Skeletal muscle tissue (tissue), 4 donors: ENCODE measurements around the gene PXN. TPM values are rescaled to one million over a fixed set of nuclear protein-coding genes. Genes with fewer than 3 reads are reported as not detected.

ENCODE experiments used
- H3K27ac ChIP-seq: one replicate; pipeline ENCODE4 v1.7.0; 2013; ENCODE audit warnings: mild to moderate bottlenecking, low read depth, low read length, inconsistent platforms
- H3K27me3 ChIP-seq, 3 donors: one replicate each; pipeline ENCODE4 v1.7.0; 2013; ENCODE audit warnings: low read length in 3 of 3; ENCODE audit not compliant: control insufficient read depth in 3 of 3, insufficient read depth in 3 of 3
- H3K36me3 ChIP-seq, 3 donors: one replicate each; pipeline ENCODE4 v1.7.0; 2013; ENCODE audit warnings: low read length in 3 of 3; ENCODE audit not compliant: control insufficient read depth in 3 of 3, insufficient read depth in 3 of 3
- H3K4me1 ChIP-seq, 3 donors: one replicate each; pipeline ENCODE4 v1.7.0; 2013; ENCODE audit warnings: low read length in 3 of 3, mild to moderate bottlenecking in 3 of 3; ENCODE audit not compliant: control insufficient read depth in 3 of 3, insufficient read depth in 3 of 3
- H3K4me3 ChIP-seq, 3 donors: one replicate each; pipeline ENCODE4 v1.7.0; 2013; ENCODE audit warnings: low read length in 3 of 3
- H3K9ac ChIP-seq, 3 donors: one replicate each; pipeline ENCODE4 v1.7.0; 2013; ENCODE audit warnings: low read length in 3 of 3, mild to moderate bottlenecking in 3 of 3, moderate library complexity in 2 of 3, low read depth in 1 of 3
- H3K9me3 ChIP-seq, 3 donors: one replicate each; pipeline ENCODE4 v1.7.0; 2013; ENCODE audit warnings: low read length in 3 of 3; ENCODE audit not compliant: control insufficient read depth in 3 of 3
- total RNA-seq: library from RNA; depleted of rRNA; stranded (reverse); fragments of >200 nt; gene quantifications from one replicate; pipeline ENCODE4 v1.2.3, GENCODE V29; 2014
- donor health status: Osteomylitis.

Gene PXN
- 20.9 TPM for total RNA-seq

DNA sequence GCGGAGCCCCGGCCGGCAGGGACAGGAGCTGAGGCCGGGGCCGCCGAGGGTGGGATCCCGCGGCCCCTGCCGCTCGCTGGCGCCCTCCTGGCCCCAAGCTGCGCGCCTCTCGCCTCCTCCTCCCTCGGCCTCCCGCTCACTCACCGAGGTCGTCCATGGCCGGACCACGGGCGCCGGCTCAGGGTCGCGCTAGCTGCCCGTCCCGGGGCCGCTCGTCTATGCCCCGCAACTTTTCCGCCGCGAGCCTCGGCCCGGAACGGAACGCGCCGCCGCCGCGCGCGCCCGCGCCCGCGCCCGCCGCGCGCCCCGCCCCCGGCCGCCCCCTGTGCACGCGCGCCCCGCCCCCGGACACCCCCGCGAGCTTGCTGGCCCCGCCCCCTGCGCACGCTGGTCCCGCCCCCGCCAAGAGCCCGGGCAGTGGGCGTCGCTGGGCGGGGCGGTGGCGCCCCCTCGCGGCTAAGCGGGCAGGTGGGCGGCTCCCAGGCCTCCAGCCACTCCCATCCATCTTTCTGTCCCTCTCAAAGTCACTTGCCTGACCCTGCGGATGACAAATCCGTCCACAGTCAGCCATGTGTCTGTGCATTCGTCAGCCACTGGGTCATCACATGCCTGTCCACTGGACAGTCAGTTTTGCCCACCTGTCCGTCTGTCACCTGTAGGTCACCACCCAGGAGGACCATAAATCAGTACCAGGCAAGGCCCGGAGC lies at the start of gene PXN:
Gene PXN, minus strand, starts transcription at position 258 of the 707 bp plus-strand sequence. Its CDS starts 101 bp downstream, at position 157.
- H3K27ac ChIP-seq, result peak within 1 kb of the TSS; percentile 96
- H3K27me3 ChIP-seq, result no peaks in the 10 kb centered on the region
- H3K9ac ChIP-seq, result peak within 1 kb of the TSS; percentile 65 to 96 (median 96)
- H3K9me3 ChIP-seq, result no peaks in the 10 kb centered on the region
- H3K4me3 ChIP-seq, result peak within 1 kb of the TSS; percentile 82 to 88 (median 85)
- peaks cover 41 to 47% (median 42%) of the 10 kb centered on the region in 3 donors for H3K4me1 ChIP-seq
- H3K36me3 ChIP-seq, result no peaks in the 10 kb centered on the region

DNA sequence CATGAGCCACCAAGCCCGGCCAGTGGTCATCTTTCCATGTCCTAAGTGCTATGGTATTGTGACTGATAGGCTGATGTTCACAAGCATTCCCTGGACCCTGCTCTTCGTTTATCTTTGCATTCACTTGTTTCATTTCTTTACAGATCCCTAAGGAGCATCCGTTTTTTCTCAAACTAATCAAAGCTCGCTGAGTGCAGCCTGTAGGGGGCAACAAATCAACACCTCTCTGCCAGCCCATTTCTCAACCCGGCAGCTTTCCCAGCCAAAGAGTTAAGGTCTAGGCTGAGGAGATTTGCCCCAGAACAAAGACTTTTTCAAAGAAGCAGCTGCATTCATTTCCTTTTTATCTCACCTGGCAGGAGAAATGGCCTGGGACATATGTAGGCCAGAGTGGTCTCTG lies 48.7 kb upstream of the PXN start:
- H3K27me3 ChIP-seq, result no peaks in the 10 kb centered on the region
- H3K36me3 ChIP-seq, result no peaks in the 10 kb centered on the region

DNA sequence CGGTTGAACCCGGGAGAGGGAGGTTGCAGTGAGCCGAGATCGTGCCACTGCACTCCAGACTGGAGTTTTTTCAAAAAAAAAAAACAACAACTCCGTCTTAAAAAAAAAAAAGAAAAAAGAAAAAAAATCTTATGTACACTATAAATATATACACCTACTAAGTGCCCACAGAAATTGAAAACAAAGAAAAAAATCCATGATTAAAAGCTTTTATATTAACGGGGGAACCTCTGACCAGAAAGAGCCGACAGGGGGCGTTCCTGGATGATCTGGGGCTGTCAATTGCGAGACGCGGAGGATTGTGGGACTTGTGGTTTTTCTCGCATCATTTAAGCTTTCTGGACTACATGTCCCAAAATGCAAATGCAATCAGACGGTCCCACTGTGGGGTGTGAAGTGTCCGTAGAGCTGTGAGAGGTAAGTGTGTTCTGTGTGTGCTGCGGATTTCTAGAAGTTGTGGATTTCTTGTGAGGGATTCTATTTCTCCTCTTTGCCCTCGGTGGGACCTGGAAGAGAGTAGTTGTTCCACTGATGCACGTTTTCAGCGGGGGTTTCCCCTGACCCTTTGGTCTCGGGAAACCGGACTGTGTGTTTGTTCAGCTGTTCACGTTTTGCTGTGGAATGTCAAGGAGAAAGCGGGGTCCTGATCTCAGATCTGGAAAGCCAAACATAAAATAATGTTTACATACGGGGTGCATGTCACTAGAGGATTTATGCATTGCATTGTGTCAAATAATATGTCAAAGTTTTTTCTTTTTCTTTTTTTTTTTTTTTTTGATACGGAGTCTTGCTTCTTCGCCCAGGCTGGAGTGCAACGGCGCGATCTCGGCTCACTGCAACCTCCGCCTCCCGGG lies 36.7 kb upstream of the PXN start, which contains the start of gene SIRT4:
Gene SIRT4, plus strand, starts transcription at position 360 of the 854 bp plus-strand sequence. CDS start 1,241 bp downstream, outside the sequence.
- Histone ChIP-seq H3K27ac (peak within 1 kb of the TSS; percentile 78), H3K36me3 (peaks cover 5 to 6% (median 5%) of the 10 kb centered on the region in 3 donors), H3K4me3 (peak within 1 kb of the TSS; percentile 86 to 99 (median 89)), H3K9ac (peak within 1 kb of the TSS; percentile 87 to 97 (median 88)), H3K4me1 (peaks cover 3 to 6% (median 3%) of the 10 kb centered on the region in 3 donors), H3K9me3 (no peaks in the 10 kb centered on the region), H3K27me3 (no peaks in the 10 kb centered on the region)

More for the DNA sequence above, 48.7 kb upstream of the PXN start:
- no peaks in the 10 kb centered on the region for H3K9me3 ChIP-seq
- H3K4me1 ChIP-seq, result peaks cover 7 to 8% (median 7%) of the 10 kb centered on the region in 3 donors
- no peak overlapping the region for H3K27ac ChIP-seq
- H3K4me3 ChIP-seq, result no peak overlapping the region
- no peak overlapping the region for H3K9ac ChIP-seq

GRCh38 chr12:120292661-120293531 lies 27.4 kb upstream of the PXN start, which contains the start of gene RNU4-1:
Gene RNU4-1 (minus strand): TSS chr12:120293237.
- Histone ChIP-seq H3K27ac (peak within 1 kb of the TSS; percentile 98), H3K9ac (peak within 1 kb of the TSS; percentile 84 to 100 (median 87)), H3K4me1 (peaks cover 7 to 13% (median 10%) of the 10 kb centered on the region in 3 donors), H3K9me3 (no peaks in the 10 kb centered on the region), H3K4me3 (peak within 1 kb of the TSS; percentile 70 to 88 (median 81)), H3K27me3 (no peaks in the 10 kb centered on the region), H3K36me3 (no peaks in the 10 kb centered on the region)

GRCh38 chr12:120292411-120292660 lies 26.8 kb upstream of the PXN start:
- H3K27ac ChIP-seq, result peak overlapping the region; percentile 98
- no peaks in the 10 kb centered on the region for H3K9me3 ChIP-seq
- peak overlapping the region; percentile 84 to 100 (median 87) for H3K9ac ChIP-seq
- no peaks in the 10 kb centered on the region for H3K36me3 ChIP-seq
- no peaks in the 10 kb centered on the region for H3K27me3 ChIP-seq
- peaks cover 7 to 13% (median 10%) of the 10 kb centered on the region in 3 donors for H3K4me1 ChIP-seq
- H3K4me3 ChIP-seq, result peak overlapping the region; percentile 70 to 88 (median 81)

GRCh38 chr12:120290609-120291305 lies 25.2 kb upstream of the PXN start:
- peak overlapping the region; percentile 84 to 100 (median 87) for H3K9ac ChIP-seq
- H3K27ac ChIP-seq, result peak overlapping the region; percentile 98
- H3K27me3 ChIP-seq, result no peaks in the 10 kb centered on the region
- no peaks in the 10 kb centered on the region for H3K36me3 ChIP-seq
- H3K4me1 ChIP-seq, result peaks cover 7 to 13% (median 10%) of the 10 kb centered on the region in 3 donors
- peak overlapping the region; percentile 51 to 70 (median 68) for H3K4me3 ChIP-seq
- H3K9me3 ChIP-seq, result no peaks in the 10 kb centered on the region

DNA sequence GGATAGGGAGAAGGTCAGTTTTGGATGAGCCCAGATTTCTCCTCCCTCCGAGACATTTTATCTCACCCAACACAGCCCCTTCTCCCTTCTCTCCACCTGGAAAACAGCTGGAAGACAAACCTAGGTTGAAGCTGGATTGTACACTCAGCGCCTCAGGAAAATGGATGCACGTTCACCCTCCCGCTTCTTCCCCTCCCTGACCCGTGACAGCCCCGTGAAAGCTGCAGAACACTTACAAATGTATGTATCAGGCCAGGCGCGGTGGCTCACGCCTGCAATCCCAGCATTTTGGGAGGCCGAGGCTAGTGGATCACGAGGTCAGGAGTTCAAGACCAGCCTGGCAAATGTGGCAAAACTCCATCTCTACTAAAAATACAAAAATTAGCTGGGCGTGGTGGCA lies 22.0 kb upstream of the PXN start:
- no peak overlapping the region for H3K9ac ChIP-seq
- H3K4me3 ChIP-seq, result no peak overlapping the region
- peaks cover 7 to 12% (median 9%) of the 10 kb centered on the region in 3 donors for H3K4me1 ChIP-seq

GRCh38 chr12:120286768-120287490 lies 21.4 kb upstream of the PXN start:
- Histone ChIP-seq H3K9me3 (no peaks in the 10 kb centered on the region), H3K36me3 (no peaks in the 10 kb centered on the region), H3K27ac (no peak overlapping the region), H3K27me3 (no peaks in the 10 kb centered on the region), H3K4me3 (no peak overlapping the region), H3K9ac (no peak overlapping the region), H3K4me1 (peaks cover 6 to 9% (median 7%) of the 10 kb centered on the region in 3 donors)

More for the DNA sequence above, 22.0 kb upstream of the PXN start:
- no peaks in the 10 kb centered on the region for H3K27me3 ChIP-seq
- no peaks in the 10 kb centered on the region for H3K36me3 ChIP-seq
- H3K9me3 ChIP-seq, result no peaks in the 10 kb centered on the region
- H3K27ac ChIP-seq, result no peak overlapping the region
